Esophagus mucosa (tissue), 1 donor: ENCODE results near the gene ARID1B. TPM values are rescaled to one million over a fixed set of nuclear protein-coding genes. Genes with fewer than 3 reads are reported as not detected.

Source experiments
- ATAC-seq: fragments of 200-7000 bp; cut with Tn5 transposase; one replicate; pipeline ENCODE4 v1.9.1; 2020
- total RNA-seq: library from RNA; stranded (reverse); gene quantifications from one replicate; pipeline ENCODE4 v1.2.4, GENCODE V29; 2023
- donor health status: DM: yes; HTN: yes; CAD: no.

ARID1B gene
- total RNA-seq, 1 donor from 2014 or later = 45.7 TPM

- no peak for ATAC-seq
Measured at GRCh38 chr6:156774863-156775405, 2.2 kb upstream of the ARID1B start.

- ATAC-seq = no peak
Measured at GRCh38 chr6:156775717-156776116, 1.5 kb upstream of the ARID1B start.

GRCh38 chr6:156776470-156776839, 723 bp upstream of the ARID1B start:
- ATAC-seq = no peak

DNA sequence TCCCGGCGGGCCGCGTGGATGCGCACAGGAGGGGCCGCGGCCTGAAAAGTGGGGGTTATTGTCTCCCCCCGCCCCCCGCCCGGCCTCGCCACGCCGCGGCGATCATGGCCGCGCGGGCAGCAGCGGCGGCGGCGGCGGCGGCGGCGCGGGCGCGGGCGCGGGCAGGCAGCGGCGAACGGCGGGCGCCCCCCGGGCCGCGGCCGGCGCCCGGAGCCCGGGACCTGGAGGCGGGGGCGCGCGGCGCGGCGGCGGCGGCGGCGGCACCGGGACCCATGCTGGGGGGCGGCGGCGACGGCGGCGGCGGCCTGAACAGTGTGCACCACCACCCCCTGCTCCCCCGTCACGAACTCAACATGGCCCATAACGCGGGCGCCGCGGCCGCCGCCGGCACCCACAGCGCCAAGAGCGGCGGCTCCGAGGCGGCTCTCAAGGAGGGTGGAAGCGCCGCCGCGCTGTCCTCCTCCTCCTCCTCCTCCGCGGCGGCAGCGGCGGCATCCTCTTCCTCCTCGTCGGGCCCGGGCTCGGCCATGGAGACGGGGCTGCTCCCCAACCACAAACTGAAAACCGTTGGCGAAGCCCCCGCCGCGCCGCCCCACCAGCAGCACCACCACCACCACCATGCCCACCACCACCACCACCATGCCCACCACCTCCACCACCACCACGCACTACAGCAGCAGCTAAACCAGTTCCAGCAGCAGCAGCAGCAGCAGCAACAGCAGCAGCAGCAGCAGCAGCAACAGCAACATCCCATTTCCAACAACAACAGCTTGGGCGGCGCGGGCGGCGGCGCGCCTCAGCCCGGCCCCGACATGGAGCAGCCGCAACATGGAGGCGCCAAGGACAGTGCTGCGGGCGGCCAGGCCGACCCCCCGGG, 637 bp downstream of the ARID1B start:
- ATAC-seq = peak; percentile 31

DNA sequence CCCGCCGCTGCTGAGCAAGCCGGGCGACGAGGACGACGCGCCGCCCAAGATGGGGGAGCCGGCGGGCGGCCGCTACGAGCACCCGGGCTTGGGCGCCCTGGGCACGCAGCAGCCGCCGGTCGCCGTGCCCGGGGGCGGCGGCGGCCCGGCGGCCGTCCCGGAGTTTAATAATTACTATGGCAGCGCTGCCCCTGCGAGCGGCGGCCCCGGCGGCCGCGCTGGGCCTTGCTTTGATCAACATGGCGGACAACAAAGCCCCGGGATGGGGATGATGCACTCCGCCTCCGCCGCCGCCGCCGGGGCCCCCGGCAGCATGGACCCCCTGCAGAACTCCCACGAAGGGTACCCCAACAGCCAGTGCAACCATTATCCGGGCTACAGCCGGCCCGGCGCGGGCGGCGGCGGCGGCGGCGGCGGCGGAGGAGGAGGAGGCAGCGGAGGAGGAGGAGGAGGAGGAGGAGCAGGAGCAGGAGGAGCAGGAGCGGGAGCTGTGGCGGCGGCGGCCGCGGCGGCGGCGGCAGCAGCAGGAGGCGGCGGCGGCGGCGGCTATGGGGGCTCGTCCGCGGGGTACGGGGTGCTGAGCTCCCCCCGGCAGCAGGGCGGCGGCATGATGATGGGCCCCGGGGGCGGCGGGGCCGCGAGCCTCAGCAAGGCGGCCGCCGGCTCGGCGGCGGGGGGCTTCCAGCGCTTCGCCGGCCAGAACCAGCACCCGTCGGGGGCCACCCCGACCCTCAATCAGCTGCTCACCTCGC, 1.5 kb downstream of the ARID1B start:
- peak; percentile 14 for ATAC-seq

DNA sequence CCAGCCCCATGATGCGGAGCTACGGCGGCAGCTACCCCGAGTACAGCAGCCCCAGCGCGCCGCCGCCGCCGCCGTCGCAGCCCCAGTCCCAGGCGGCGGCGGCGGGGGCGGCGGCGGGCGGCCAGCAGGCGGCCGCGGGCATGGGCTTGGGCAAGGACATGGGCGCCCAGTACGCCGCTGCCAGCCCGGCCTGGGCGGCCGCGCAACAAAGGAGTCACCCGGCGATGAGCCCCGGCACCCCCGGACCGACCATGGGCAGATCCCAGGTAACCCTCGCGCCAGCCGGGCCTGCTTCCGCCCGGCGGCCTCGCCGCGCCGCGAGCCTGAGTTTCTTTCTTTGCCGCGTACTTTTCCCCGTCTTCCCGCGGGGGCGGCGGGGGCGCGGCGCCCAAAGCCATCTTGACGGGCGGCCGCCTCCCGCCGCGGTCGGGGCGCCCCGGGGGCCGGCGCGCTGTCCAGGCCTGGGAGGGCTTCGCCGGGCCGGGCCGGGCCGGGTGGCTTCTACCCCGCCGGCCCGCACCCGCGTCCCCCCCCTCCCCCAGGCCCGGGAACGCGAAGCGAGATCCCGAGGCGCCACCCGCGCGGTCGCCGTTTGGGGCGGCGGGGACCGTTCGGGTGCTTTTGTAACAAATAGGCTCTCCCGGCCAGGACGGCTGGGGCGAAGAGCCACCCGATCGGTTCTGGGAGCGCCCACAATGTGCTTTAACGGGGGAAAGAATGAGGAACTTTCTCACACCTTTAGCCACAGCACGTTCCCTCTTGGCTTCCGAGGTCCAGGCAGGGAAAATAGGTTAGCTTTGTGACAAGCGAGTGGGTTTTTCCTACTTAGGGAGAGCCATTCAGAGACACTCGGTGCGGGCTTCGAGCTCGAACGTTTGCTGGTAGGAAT, 2.3 kb downstream of the ARID1B start:
- ATAC-seq = peak; percentile 14

DNA sequence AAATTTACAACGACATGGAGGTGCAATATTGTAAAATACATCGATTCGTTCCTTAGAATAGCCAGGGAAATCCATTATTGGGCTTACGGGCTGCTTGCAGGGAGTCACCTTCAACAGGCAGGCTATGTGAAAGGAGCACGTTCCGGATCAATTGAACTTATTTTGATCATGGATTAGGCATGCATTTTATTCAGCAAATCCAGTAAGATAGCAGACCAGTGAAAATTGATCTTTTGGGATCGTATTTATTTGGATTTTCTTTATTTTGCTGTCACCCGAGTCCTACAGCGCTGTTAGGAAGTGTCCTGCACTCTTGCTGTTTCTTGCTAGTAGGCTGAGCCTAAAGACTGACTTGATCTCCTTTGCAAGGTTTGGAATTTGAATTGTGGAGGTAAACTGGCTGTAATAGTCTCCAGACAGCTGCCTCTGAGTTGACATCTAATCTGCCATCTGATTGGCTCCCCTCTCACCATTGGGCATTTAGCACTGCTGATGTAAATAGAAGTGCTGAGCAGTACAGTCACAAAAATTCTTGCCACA, 3.0 kb downstream of the ARID1B start:
- peak; percentile 75 for ATAC-seq

- ATAC-seq = no peak
Measured at GRCh38 chr6:156780962-156781853, 4.0 kb downstream of the ARID1B start.

DNA sequence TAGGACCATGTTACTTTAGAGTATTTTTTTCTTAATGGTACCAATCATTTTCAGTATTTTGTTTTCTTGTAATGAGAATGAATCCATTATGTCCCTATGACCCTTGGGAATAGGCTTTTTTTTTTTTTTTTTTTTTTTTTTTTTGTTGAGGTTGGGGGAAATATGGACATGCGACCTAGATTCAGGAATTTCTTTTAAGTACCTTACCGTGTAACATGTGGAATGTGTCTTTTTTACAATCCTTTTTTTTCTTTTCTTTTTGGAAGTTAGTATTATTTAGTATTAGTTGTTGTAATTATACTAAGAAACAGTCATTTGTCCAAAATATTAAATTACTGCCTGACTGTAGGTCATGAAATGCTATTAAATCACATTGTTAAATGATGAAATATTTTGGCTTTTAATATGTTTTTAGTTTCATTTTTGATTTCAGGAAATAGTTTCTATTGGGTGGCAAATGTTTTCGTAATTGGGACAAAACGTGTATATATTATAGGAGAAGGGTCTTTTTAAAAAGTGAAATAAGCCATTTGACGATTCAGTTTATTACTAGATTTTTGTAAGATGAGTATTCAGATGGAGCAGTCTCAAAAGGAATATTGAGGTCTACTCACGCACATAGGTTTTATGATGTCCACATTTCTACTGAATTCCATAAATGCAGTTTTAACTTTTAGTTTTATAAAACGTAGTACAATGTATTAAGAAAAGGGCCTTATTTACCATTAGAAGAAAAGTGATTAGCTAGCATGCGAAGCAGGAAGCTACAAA, 4.9 kb downstream of the ARID1B start:
- no peak for ATAC-seq

DNA sequence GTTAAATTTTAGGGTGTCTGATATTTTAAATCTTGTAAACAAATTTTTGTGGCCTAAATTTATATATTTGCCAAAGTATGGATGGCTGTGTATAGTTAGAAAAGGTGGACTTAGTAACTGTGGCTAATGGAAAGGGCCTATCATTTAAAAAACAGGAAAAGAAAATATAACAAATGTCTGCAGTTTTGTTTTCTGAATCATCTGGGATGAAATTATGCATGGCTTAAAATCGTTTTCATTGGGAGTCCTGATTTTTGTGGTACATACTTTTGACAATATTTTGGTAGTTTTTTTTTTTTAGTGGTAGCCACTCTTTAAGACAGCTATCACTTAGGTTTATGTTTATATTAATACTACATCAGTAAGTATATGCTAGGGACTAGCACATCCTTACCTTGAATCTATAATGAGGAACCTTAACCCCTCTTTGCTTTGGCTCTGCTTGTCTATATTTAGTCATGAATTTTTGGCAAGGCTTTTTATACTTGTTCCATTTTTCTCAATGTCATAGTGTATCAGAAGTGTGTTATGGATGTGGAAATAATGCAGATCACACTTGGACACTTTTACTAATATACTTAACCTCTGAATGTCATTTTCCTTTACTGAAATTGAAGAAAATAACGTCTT, 5.6 kb downstream of the ARID1B start:
- no peak for ATAC-seq

- no peak for ATAC-seq
Measured at GRCh38 chr6:156783958-156784357, 6.8 kb downstream of the ARID1B start.

DNA sequence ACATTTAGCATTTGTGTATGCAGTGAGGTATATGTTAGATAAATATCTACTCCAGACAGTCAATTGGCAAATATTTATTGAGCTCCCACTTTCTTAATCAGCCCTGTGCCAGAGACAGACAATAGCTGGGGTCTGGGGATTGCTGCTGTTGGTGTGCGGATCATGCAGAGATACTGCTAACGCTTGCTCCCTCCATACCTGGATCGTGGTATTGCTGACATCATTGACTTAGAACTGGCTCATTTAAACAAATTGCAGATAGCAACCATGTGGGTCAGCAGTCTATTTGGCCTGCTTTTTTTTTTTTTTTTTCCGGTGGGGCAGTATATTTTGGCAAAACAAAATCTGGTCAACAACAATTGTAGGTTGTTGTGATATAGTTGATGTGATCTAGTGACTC, 9.5 kb downstream of the ARID1B start:
- no peak for ATAC-seq

DNA sequence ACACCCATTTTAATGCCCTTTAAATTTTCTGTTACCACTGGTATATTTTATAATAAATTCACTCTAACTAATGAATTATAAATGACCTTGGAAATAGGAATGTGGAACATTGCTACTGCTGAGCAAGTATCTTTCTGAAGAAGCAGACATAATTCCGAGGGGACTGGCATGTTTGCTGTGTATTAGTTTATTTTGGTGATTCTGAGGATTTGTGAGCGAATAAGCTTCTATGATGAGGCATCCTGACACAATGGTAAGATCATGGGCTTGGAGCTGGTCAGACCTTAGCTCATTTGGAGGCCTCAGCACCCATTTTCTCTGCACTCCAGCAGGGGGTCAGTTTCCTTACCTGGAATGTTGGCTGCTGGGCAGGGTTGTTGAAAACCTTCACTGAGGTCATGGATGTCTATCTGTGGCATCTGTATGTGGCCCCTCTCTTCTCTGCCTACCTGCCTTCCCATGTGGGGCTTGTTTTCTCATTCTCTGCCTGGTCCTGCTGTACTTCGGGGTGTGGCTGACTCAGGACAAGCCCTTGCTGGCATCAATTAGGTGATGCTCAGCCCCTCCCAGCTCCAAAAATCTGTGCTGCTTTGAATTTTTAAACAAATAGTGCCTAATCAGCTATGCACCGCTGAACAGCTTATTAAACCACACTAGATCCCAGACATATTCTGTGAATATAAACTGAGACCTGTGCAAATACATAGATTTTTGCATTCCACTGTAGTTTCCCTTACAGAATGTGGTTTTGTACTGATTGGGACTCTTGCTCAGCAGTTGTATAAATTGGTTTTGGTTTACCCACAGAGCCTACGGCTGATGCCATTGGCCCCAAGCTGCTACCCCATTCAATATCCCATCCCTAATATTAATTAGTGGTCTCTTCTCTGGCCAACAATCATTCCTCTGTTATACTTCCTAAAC, 10.7 kb downstream of the ARID1B start:
- ATAC-seq = no peak

DNA sequence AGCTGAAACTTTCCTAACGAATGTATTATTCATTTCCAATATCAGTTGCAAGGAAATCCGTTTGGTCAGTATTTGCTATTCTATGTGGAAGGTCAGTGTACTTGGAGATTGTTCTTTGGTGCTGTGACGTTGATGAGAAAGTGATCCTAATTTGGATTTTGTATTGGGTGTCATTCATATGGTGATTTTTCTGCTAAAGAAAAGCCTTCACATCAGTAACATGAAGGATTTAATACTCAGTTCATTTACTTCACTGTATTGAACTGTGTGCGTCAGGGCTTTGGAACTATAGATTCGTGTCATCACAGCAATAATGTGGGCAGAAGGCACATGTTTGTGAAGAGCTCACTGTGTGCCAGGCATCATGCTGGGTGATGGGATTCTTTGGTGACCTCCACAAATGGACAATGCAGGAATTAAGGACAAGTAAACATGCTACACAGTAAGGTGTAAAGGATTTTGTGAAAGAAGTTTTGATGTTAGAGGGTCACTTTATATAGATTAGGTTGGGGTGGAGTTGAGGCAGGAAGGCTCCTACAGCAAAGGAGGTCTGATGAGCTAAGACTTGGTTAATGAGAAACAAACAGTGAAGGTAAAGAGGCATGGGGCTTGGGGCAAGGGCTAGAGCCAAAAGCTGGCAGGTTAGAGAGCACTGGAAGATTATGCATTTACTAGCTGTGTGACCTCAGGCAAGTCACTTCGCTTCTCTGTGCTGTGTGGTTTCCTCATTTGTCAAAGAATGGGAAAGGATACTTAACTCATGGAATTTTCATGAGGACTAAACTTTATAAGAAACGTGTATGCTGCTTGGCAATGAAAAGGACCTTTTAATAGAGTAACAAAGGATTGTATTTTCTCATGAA, 12.1 kb downstream of the ARID1B start:
- no peak for ATAC-seq

GRCh38 chr6:156790711-156791319, 13.6 kb downstream of the ARID1B start:
- ATAC-seq = no peak

DNA sequence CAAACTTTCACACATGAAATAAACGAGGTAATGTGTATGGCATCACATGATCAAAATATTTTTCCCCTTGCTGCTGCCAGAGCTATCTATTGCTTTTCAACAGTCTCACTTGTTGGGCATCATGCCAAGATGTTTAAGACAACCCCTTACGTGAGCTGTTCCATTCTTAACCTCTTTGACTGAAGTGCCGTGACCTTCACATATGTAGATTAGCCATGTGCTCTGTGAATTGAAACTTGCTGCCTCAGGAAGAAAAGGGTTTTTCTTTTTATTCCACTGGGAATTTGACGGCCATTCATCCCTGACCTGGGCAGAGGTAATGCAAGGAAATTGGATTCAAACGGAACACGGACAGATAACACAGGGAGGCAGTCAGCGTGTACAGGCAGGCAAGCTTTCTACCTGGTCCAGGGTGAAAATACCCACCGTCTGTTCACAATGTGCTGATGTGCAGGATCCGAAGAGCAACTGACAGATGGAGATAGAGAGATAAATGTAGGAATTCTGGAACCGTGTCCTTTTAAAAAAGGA, 14.2 kb downstream of the ARID1B start:
- peak; percentile 65 for ATAC-seq

DNA sequence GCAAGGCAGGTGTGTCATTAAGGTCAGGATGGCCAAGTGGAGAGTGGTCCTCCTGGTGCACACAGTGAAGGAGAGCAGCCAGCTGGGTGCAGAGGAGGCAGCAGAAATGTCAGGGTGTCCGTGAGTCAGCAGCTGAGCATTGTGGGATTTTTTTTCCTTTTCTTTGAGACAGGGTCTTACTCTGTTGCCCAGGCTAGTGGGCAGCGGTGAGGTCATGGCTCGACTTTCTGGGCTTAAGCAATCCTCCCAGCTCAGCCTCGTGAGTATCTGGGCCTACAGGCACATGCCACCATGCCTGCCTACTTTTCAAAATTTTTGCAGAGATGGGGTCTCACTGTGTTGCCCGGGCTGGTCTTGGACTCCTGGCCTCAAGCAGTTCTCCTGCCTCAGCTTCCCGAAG, 16.0 kb downstream of the ARID1B start:
- ATAC-seq = no peak
